Inflammatory macrophage treated with lipopolysaccharide for 4 hours (primary cell): ENCODE measurements around the gene DCDC1.
"Not testable (repeated sequence)": the region's sequence is repeated elsewhere in the genome, so short reads cannot be mapped to it uniquely, and the experiment has no call there.

Experiments
- DNase-seq: peaks from one replicate; pipeline ENCODE4 v3.0.0-alpha.2; 2020

Gene DCDC1

GRCh38 chr11:30983776-30984441 lies 385.6 kb downstream of the DCDC1 start:
- no peak for DNase-seq

GRCh38 chr11:30983143-30983542 lies 386.4 kb downstream of the DCDC1 start:
- DNase-seq = no peak

GRCh38 chr11:30967579-30967978 lies 402.0 kb downstream of the DCDC1 start:
- no peak for DNase-seq

- DNase-seq = peak; percentile 6
Measured at GRCh38 chr11:30960387-30960992, 409.0 kb downstream of the DCDC1 start.

- DNase-seq = peak; percentile 38
Measured at GRCh38 chr11:30956751-30957150, 412.8 kb downstream of the DCDC1 start.

GRCh38 chr11:30949838-30950237 lies 419.7 kb downstream of the DCDC1 start:
- no peak for DNase-seq

GRCh38 chr11:30947715-30948114 lies 421.8 kb downstream of the DCDC1 start:
- DNase-seq = not testable (repeated sequence)

GRCh38 chr11:30938810-30939209 lies 430.7 kb downstream of the DCDC1 start:
- DNase-seq = no peak

- no peak for DNase-seq
Measured at GRCh38 chr11:30938171-30938570, 431.4 kb downstream of the DCDC1 start.

- no peak for DNase-seq
Measured at GRCh38 chr11:30936491-30936890, 433.0 kb downstream of the DCDC1 start.

GRCh38 chr11:30935861-30936260 lies 433.7 kb downstream of the DCDC1 start:
- DNase-seq = no peak

- no peak for DNase-seq
Measured at GRCh38 chr11:30926130-30926529, 443.4 kb downstream of the DCDC1 start.

GRCh38 chr11:30921811-30922210 lies 447.7 kb downstream of the DCDC1 start:
- DNase-seq = peak; percentile 11

GRCh38 chr11:30919389-30920152 lies 450.0 kb downstream of the DCDC1 start:
- DNase-seq = peak; percentile 96

- peak; percentile 80 for DNase-seq
Measured at GRCh38 chr11:30917859-30918478, 451.6 kb downstream of the DCDC1 start.

- DNase-seq = peak; percentile 52
Measured at GRCh38 chr11:30917266-30917665, 452.3 kb downstream of the DCDC1 start.

GRCh38 chr11:30916764-30917163 lies 452.8 kb downstream of the DCDC1 start:
- DNase-seq = no peak

- peak; percentile 40 for DNase-seq
Measured at GRCh38 chr11:30914143-30914762, 455.3 kb downstream of the DCDC1 start.

- DNase-seq = no peak
Measured at GRCh38 chr11:30911247-30911646, 458.3 kb downstream of the DCDC1 start.

GRCh38 chr11:30908857-30909256 lies 460.7 kb downstream of the DCDC1 start:
- no peak for DNase-seq

- no peak for DNase-seq
Measured at GRCh38 chr11:30908272-30908671, 461.3 kb downstream of the DCDC1 start.

GRCh38 chr11:30902929-30903328 lies 466.6 kb downstream of the DCDC1 start:
- DNase-seq = no peak

- DNase-seq = no peak
Measured at GRCh38 chr11:30895046-30895445, 474.5 kb downstream of the DCDC1 start.
